Parathyroid adenoma (tissue), 2 donors: ENCODE data around the gene FAM20A.

Experiments used
- H2AFZ ChIP-seq: fragments of 300-600 bp; sonication (generic); one replicate; pipeline ENCODE4 v1.7.0; 2017; ENCODE audit warnings: antibody characterized with exemption, mild to moderate bottlenecking
- H3K27ac ChIP-seq: fragments of 300-600 bp; sonication (generic); one replicate; pipeline ENCODE4 v1.7.0; 2017
- H3K27me3 ChIP-seq: fragments of 300-600 bp; sonication (generic); one replicate; pipeline ENCODE4 v1.7.0; 2017; ENCODE audit warnings: low read length; ENCODE audit not compliant: control insufficient read depth, insufficient read depth
- H3K36me3 ChIP-seq: fragments of 300-600 bp; sonication (generic); one replicate; pipeline ENCODE4 v1.7.0; 2017; ENCODE audit warnings: low read length; ENCODE audit not compliant: control insufficient read depth, insufficient read depth
- H3K4me1 ChIP-seq: fragments of 300-600 bp; sonication (generic); one replicate; pipeline ENCODE4 v1.7.0; 2017; ENCODE audit warnings: control low read depth
- H3K4me2 ChIP-seq: fragments of 300-600 bp; sonication (generic); one replicate; pipeline ENCODE4 v1.7.0; 2017; ENCODE audit warnings: low read length
- H3K4me3 ChIP-seq: fragments of 300-600 bp; sonication (generic); one replicate; pipeline ENCODE4 v1.7.0; 2017; ENCODE audit warnings: low read depth, low read length
- H3K79me2 ChIP-seq: fragments of 300-600 bp; sonication (generic); one replicate; pipeline ENCODE4 v1.7.0; 2017; ENCODE audit warnings: control low read depth
- H3K9ac ChIP-seq: fragments of 300-600 bp; sonication (generic); one replicate; pipeline ENCODE4 v1.7.0; 2017; ENCODE audit warnings: mild to moderate bottlenecking
- H3K9me3 ChIP-seq: fragments of 300-600 bp; sonication (generic); one replicate; pipeline ENCODE4 v1.7.0; 2017; ENCODE audit warnings: low read length; ENCODE audit not compliant: control insufficient read depth
- TF ChIP-seq, protein P1 (sequence below): fragments of 300-600 bp; sonication (generic); IDR thresholded peaks from one replicate; pipeline ENCODE4 v1.7.0; 2017; ENCODE audit warnings: antibody characterized with exemption, mild to moderate bottlenecking
- donor health status: primary hyperparathyroidism.

FAM20A gene

DNA sequence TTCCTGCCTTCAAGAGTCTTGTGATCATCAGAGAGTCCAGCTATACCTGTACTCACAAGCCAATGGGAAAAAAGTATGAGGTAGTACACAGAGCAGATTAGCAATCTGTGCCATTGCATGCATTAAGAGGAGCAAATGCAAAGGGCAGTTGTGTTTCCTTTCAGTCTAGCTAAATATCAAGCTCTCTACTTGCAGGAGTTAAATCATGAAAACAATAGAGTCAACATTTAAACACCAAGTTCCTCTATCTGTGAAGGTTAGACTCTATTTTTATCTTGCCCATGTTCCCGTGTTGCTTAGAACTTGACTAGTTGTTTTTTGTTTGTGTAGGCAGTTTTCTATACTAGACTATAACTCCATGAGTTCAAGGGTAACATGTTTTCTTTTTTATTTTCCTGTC is 4.7 kb upstream of the FAM20A start:
- no peak overlapping the region for H2AFZ ChIP-seq
- no peaks in the 10 kb centered on the region for H3K9me3 ChIP-seq
- no peak overlapping the region for H3K9ac ChIP-seq
- TF ChIP-seq, protein P1, sequence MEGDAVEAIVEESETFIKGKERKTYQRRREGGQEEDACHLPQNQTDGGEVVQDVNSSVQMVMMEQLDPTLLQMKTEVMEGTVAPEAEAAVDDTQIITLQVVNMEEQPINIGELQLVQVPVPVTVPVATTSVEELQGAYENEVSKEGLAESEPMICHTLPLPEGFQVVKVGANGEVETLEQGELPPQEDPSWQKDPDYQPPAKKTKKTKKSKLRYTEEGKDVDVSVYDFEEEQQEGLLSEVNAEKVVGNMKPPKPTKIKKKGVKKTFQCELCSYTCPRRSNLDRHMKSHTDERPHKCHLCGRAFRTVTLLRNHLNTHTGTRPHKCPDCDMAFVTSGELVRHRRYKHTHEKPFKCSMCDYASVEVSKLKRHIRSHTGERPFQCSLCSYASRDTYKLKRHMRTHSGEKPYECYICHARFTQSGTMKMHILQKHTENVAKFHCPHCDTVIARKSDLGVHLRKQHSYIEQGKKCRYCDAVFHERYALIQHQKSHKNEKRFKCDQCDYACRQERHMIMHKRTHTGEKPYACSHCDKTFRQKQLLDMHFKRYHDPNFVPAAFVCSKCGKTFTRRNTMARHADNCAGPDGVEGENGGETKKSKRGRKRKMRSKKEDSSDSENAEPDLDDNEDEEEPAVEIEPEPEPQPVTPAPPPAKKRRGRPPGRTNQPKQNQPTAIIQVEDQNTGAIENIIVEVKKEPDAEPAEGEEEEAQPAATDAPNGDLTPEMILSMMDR = no peak
- H3K4me2 ChIP-seq = no peak overlapping the region
- H3K4me1 ChIP-seq = no peaks in the 10 kb centered on the region
- H3K36me3 ChIP-seq = no peaks in the 10 kb centered on the region
- H3K27ac ChIP-seq = no peak overlapping the region
- H3K4me3 ChIP-seq = no peak overlapping the region
- no peaks in the 10 kb centered on the region for H3K27me3 ChIP-seq
- H3K79me2 ChIP-seq = no peaks in the 10 kb centered on the region

DNA sequence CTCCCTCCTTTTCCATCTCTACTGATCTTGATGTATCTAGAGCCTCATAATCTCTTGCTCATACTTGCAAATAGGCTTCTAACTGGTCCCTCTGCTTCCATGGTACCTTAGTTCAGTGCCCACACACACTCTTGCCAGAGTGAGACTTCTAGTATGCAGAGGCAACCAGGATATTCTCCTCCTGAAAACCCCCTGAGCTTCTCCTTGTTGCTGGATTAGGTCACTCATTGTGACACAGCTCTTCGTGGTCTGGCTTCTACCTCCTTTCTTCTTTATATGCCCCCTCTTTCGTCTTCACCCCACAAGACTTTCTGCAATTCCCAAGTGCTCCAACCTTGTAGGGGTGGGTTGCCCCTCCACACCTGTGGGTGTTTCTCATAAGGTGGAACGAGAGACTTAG is 2.5 kb upstream of the FAM20A start:
- H3K27me3 ChIP-seq = no peaks in the 10 kb centered on the region
- TF ChIP-seq, protein P1 = no peak
- H3K4me3 ChIP-seq = no peak overlapping the region
- no peaks in the 10 kb centered on the region for H3K9me3 ChIP-seq
- no peaks in the 10 kb centered on the region for H3K36me3 ChIP-seq
- no peak overlapping the region for H2AFZ ChIP-seq
- no peaks in the 10 kb centered on the region for H3K4me1 ChIP-seq
- no peak overlapping the region for H3K27ac ChIP-seq
- no peak overlapping the region for H3K4me2 ChIP-seq
- no peaks in the 10 kb centered on the region for H3K79me2 ChIP-seq
- H3K9ac ChIP-seq = no peak overlapping the region

DNA sequence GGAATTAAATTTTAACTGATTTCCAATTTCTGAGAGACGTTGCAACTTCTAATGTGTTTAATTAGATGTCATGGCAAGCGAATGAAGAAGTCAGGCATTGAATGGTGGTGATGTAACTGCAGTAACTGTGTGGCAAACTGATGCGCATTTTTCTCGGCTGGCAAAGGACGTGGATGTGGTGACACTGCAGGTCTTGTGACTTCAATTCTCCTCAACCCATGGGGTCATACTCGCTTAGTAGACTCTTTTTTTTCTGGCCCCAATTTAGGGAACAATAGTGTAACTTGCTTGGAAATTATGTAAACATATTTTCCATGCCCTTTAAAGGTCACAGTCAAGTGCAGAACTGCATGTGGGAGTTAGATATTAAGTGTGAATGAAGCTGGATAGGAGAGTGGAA is 1.9 kb upstream of the FAM20A start:
- Histone ChIP-seq H2AFZ (no peak overlapping the region), H3K4me1 (no peaks in the 10 kb centered on the region), H3K9me3 (no peaks in the 10 kb centered on the region), H3K27ac (no peak overlapping the region), H3K9ac (no peak overlapping the region), H3K36me3 (no peaks in the 10 kb centered on the region), H3K4me2 (no peak overlapping the region), H3K27me3 (no peaks in the 10 kb centered on the region), H3K4me3 (no peak overlapping the region), H3K79me2 (no peaks in the 10 kb centered on the region)
- TF ChIP-seq, protein P1 = no peak

DNA sequence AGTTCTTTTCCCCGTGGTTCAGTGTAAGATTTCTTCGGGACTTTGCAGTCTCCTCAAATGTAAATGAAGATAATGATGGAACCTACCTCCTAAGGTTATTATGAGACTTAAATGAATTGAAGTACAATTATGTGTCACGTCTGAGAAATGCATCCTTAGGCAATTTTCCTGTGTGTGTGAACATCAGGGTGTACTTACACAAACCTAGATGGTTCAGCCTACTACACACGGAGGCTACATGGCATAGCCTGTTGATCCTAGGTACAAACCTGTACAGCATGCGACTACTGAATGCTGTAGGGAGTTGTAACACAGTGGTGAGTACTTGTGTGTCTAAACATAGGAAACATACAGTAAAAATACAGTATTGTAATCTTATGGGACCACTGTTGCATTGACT is 1.1 kb upstream of the FAM20A start:
- TF ChIP-seq, protein P1 = no peak
- H3K27me3 ChIP-seq = no peaks in the 10 kb centered on the region
- no peak overlapping the region for H3K4me2 ChIP-seq
- H3K9ac ChIP-seq = no peak overlapping the region
- no peak overlapping the region for H2AFZ ChIP-seq
- no peaks in the 10 kb centered on the region for H3K9me3 ChIP-seq
- H3K4me3 ChIP-seq = no peak overlapping the region
- H3K4me1 ChIP-seq = no peaks in the 10 kb centered on the region
- H3K79me2 ChIP-seq = no peaks in the 10 kb centered on the region
- H3K36me3 ChIP-seq = no peaks in the 10 kb centered on the region
- no peak overlapping the region for H3K27ac ChIP-seq

DNA sequence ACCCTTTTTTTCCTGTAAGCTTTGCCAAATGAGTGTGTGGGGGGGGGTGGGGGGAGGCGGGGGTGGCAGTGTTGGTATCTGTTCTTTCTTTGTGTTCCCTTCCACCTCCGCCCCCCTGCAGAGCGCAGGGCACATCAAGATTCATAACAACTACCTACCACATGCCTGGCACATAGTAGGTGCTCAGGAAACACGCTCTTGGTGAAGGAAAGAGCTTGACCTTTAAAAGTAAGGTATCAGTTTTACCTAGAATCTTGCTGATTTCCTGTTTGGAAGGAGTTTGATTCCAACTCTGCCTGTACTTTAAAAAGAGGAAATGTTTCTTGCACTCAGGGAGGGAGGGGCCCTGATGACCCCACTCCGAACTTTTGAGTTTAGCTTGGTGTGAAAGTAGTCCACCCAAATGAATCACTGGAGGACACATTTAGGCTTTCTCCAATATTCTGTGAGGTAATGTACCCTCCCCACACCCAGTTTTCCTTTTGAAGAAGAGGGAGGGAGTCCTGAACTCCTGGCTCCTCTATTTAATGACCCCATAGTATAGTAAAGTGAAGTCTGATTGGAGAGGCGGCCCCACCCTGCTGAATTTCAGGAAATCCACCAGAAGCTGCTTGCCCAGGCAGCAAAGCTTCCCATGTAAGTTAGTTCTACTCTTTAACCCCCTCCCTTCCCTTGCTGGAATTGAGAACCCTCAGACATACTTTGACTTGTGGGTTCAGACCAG is 560 bp upstream of the FAM20A start:
- no peak overlapping the region for H3K9ac ChIP-seq
- no peaks in the 10 kb centered on the region for H3K9me3 ChIP-seq
- H3K27ac ChIP-seq = no peak overlapping the region
- H3K79me2 ChIP-seq = no peaks in the 10 kb centered on the region
- TF ChIP-seq, protein P1 = no peak
- peak overlapping the region; percentile 72 for H3K4me2 ChIP-seq
- no peaks in the 10 kb centered on the region for H3K27me3 ChIP-seq
- no peaks in the 10 kb centered on the region for H3K4me1 ChIP-seq
- no peaks in the 10 kb centered on the region for H3K36me3 ChIP-seq
- no peak overlapping the region for H2AFZ ChIP-seq
- H3K4me3 ChIP-seq = peak overlapping the region; percentile 27
